HG03558 (cell line): ENCODE data around the gene CELA2B.
"Not testable (repeated sequence)": the region's sequence is repeated elsewhere in the genome, so short reads cannot be mapped to it uniquely, and the experiment has no call there.

Source experiments
- ATAC-seq: cut with Tn5 transposase; IDR thresholded peaks from one replicate; pipeline ENCODE4 v1.9.1; 2021; ENCODE audit warnings: moderate number of reproducible peaks; ENCODE audit not compliant: unreplicated experiment; ENCODE audit errors: extremely low read depth

Gene CELA2B

DNA sequence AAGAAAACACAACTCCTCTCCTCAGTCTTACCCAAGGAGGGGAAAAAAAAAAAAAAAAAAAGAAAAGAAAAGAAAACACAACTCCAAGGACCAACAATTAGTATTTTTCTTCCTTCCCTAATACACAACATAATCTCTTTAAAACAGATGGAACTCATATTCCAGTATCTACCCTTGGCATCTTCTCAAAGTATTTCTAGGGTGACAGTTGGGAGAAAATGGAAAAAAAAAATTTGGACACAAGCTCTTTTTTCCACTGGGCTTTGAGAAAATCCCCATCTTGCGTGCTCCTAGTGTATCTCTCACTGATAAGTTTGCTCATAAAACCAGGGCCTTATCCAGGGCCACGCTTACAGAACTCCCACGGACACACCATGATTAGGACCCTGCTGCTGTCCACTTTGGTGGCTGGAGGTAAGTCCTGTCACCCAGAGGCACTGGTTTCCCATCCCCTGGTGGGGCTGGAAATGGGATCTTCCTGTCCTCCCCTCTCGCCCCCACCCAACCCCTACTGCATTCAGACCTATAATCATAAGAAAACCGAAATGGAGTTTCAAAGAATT, at the start of gene CELA2B:
CELA2B (plus strand) TSS at position 353 of the 563 bp plus-strand sequence; CDS start at position 375, 22 bp downstream.
- ATAC-seq = no peak

GRCh38 chr1:15426492-15427279, 49.2 kb upstream of the CELA2B start:
- no peak for ATAC-seq

DNA sequence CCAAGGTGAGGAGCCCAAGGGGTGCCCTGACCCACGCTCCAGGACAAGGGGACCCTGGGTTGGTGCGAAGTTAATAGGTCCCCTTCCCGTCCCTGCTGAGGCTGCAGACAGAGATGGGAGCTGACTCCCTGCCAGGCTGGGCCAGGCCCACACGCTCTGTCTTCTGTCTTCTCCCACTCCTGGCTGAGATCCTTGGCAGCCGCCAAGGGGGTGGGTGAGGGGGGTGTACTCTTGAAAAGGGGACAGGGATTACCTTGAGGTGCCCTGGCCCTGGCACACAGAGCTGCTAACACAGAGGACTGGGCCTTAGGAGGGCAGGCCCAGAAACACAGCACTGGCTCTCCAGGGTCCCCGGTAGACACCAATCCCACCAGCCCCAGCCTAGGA, 48.6 kb upstream of the CELA2B start:
- no peak for ATAC-seq

DNA sequence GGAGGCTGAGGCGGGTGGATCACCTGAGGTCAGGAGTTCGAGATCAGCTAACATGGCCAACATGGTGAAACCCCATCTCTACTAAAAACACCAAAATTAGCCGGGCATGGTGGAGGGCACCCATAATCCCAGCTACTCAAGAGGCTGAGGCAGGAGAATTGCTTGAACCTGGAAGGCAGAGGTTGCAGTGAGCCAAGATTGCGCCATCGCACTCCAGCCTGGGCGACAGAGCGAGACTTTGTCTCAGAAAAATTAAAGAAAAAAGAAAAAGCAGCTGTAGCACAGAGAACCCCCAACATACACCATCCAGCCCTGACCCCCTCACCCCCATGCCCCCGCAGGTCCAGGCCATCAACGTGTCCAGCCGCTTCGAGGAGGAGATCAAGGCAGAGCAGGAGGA, 47.7 kb upstream of the CELA2B start:
- ATAC-seq = not testable (repeated sequence)

GRCh38 chr1:15428815-15429435, 47.0 kb upstream of the CELA2B start:
- ATAC-seq = no peak

DNA sequence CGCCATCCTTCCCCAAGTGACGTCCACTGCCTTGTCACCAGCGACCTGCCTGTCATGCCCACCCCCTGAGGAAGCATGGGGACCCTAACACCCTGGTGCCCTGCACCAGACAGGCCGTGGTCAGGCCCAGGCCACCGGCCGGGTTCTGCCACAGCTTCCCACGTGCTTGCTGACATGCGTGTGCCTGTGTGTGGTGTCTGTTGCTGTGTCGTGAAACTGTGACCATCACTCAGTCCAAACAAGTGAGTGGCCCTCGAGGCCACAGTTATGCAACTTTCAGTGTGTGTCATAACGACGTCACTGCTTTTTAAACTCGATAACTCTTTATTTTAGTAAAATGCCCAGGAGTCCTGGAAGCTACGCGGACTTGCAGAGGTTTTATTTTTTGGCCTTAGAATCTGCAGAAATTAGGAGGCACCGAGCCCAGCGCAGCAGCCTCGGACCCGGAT, 46.2 kb upstream of the CELA2B start:
- ATAC-seq = no peak

- ATAC-seq = no peak
Measured at GRCh38 chr1:15430787-15431570, 44.9 kb upstream of the CELA2B start.

DNA sequence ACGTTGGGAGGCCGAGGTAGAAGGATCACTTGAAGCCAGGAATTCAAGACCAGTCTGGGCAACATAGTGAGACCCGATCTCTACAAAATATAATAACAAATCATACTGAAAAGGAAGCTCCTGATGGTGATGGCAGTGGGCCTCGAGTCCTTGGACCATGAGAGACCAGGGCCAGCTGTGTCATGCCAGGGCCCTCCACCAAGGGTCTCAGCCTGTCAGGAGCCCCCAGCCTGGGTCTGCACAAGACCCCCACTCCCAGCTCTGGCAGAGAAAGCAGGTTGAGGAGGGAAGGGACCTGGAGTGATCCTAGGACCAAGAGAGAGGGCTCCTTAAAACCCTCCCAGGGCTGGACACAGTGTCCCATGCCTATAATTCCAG, 44.3 kb upstream of the CELA2B start:
- ATAC-seq = no peak

DNA sequence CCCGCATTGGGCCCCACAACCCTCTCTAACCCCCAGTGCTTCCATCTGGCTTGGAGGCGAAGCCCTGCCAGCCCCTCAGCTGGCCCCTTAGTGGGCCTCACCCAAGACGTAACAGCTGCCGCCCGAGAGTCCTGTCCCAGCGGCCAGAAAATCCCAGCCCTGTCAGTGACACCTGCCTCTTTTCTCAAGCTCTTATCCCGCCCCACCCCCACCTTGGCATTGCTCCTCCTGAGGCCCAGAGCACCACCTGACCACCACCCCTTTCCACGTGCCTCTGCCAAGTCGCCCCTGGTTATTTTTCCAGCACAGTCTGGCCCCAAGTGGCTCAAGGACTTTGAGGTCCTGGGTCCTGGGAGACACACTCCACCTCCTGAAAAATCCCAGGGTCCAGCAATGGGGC, 43.6 kb upstream of the CELA2B start:
- no peak for ATAC-seq

DNA sequence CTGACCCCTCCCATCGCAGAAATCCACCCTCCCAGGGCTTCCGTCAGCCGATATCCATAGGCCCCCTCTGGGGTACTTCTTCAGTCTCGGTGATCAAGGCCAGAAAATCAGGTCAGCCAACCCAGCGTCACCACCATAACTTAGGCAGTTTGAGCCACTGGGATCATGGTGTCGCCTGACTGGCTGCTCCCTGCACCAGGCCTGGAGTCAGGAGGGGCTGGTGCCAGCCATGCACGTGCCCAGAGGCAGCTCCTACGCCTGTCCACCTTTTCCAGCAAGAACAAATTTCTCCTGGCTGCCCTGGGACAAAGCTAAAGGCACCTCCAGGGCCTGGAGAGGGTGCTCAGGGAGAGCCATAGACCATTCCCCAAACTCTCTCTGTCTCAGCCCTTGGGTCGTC, 42.4 kb upstream of the CELA2B start:
- no peak for ATAC-seq

GRCh38 chr1:15434739-15435138, 41.2 kb upstream of the CELA2B start:
- not testable (repeated sequence) for ATAC-seq

GRCh38 chr1:15435239-15436077, 40.4 kb upstream of the CELA2B start:
- no peak for ATAC-seq

- no peak for ATAC-seq
Measured at GRCh38 chr1:15436881-15437442, 38.9 kb upstream of the CELA2B start.

DNA sequence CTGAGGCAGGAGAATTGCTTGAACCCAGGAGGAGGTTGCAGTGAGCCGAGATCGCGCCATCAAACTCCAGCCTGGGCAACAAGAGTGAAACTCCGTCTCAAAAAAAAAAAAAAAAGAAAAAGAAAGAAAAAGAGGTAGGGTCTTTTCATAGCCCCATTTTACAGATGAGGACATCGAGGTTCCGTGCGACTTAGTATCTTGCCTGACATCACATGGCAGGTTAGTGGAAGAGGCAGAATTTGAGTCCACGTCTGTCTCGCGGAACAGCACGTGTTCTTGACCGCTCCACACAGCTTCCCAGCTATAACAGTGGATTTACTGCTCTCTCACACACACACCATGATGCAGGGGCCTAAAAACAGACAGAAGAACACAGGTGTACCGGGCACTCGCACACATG, 36.6 kb upstream of the CELA2B start:
- ATAC-seq = no peak

DNA sequence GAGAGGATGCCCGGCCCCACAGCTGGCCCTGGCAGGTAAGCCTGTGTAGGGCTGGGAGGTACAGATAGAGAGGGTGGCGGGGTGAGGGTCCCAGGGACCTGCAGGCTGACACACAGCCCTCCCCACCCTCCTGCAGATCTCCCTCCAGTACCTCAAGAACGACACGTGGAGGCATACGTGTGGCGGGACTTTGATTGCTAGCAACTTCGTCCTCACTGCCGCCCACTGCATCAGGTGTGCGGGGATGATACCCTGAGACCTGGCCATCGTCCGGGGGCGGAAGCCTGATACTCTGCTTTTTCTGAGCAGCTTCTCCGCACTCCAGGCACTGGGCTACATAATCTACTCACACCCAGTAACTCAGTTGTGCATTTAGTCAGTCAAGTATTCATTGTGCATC, 35.5 kb upstream of the CELA2B start:
- no peak for ATAC-seq

- ATAC-seq = no peak
Measured at GRCh38 chr1:15441247-15441646, 34.7 kb upstream of the CELA2B start.

- no peak for ATAC-seq
Measured at GRCh38 chr1:15442119-15442518, 33.8 kb upstream of the CELA2B start.

- ATAC-seq = no peak
Measured at GRCh38 chr1:15442759-15443158, 33.1 kb upstream of the CELA2B start.

DNA sequence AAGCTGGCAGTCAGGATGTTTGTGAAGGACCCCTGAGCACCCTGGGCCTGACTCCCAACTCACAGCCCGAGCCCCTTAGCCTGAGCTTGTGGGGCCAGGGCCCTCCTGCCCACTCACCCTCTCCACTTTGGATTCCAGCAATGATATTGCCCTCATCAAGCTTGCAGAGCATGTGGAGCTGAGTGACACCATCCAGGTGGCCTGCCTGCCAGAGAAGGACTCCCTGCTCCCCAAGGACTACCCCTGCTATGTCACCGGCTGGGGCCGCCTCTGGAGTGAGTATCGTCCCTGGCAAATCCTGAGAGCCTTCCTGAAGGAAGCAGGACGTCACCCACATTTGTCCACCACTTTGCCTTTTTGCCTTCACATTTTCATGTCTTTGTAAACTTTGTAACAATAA, 32.6 kb upstream of the CELA2B start:
- no peak for ATAC-seq
